GM19099 (cell line): ENCODE measurements around the gene SPOCK1.

ENCODE experiments used
- POLR2A ChIP-seq: IDR thresholded peaks from 3 replicates; pipeline ENCODE4 v1.6.1; 2011; ENCODE audit warnings: low read depth; ENCODE audit not compliant: insufficient read length; ENCODE audit errors: extremely low read depth

Gene SPOCK1

GRCh38 chr5:137073189-137073588 lies 425.9 kb downstream of the SPOCK1 start:
- TF ChIP-seq POLR2A: no peak

GRCh38 chr5:137072361-137073115 lies 426.6 kb downstream of the SPOCK1 start:
- TF ChIP-seq POLR2A: no peak

GRCh38 chr5:137071931-137072330 lies 427.2 kb downstream of the SPOCK1 start:
- no peak for TF ChIP-seq POLR2A

GRCh38 chr5:137071526-137071925 lies 427.6 kb downstream of the SPOCK1 start:
- no peak for TF ChIP-seq POLR2A

GRCh38 chr5:137070521-137070920 lies 428.6 kb downstream of the SPOCK1 start:
- TF ChIP-seq POLR2A: no peak

- TF ChIP-seq POLR2A: no peak
Observed at GRCh38 chr5:137069358-137069757, 429.8 kb downstream of the SPOCK1 start.

GRCh38 chr5:137061382-137061781 lies 437.7 kb downstream of the SPOCK1 start:
- TF ChIP-seq POLR2A: no peak

- no peak for TF ChIP-seq POLR2A
Observed at GRCh38 chr5:137058089-137058488, 441.0 kb downstream of the SPOCK1 start.

- no peak for TF ChIP-seq POLR2A
Observed at GRCh38 chr5:137056676-137057075, 442.4 kb downstream of the SPOCK1 start.

- TF ChIP-seq POLR2A: no peak
Observed at GRCh38 chr5:137055271-137055872, 443.8 kb downstream of the SPOCK1 start.

- TF ChIP-seq POLR2A: no peak
Observed at GRCh38 chr5:137054792-137055191, 444.3 kb downstream of the SPOCK1 start.

- no peak for TF ChIP-seq POLR2A
Observed at GRCh38 chr5:137054335-137054734, 444.8 kb downstream of the SPOCK1 start.

GRCh38 chr5:137051161-137051560 lies 448.0 kb downstream of the SPOCK1 start:
- TF ChIP-seq POLR2A: no peak

GRCh38 chr5:137040641-137041340 lies 458.3 kb downstream of the SPOCK1 start:
- TF ChIP-seq POLR2A: no peak

- TF ChIP-seq POLR2A: no peak
Observed at GRCh38 chr5:137040024-137040423, 459.1 kb downstream of the SPOCK1 start.

GRCh38 chr5:137037848-137038247 lies 461.3 kb downstream of the SPOCK1 start:
- TF ChIP-seq POLR2A: no peak
